ELR (cell line): ENCODE measurements around the gene AFF4.

ENCODE experiments used
- DNase-seq: peaks from one replicate; pipeline ENCODE4 v3.0.0-alpha.2; 2015; ENCODE audit warnings: low read depth

Gene AFF4

GRCh38 chr5:132826424-132827082 lies 136.9 kb downstream of the AFF4 start:
- DNase-seq: no peak

DNA sequence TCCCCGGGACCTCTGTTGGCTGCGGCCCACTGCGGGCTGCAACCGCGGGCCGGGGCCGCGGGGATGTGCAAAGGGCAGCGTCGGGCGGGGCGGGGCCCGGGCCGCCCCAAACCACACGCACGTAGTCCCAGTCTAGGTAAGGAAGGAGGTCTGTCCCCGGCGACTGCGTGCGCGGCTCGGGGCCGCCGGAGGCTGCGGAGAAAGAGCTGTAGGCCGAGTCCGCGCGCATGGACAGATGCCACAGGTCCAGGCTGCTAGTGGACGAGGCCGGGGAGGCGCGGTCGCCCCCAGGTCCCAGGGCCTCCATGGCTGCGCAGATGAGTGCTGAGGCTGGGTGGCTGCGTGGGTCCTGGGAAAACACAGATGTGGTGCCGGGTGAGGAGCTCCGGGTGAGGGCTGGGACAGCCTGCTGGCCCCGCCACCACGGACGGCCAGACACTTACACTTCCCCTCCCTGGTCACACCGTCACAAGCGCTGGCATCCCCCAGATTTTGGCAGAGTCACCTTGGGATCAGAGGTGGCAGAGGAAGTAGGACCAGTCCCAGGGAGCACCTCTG lies 137.5 kb downstream of the AFF4 start:
- DNase-seq: no peak
